ENCODE data around the gene AGO4. TPM values are rescaled to one million over a fixed set of nuclear protein-coding genes. Genes with fewer than 3 reads are reported as not detected.

The AGO4 gene
- total RNA-seq, 4 donors from 2014 or later: 25.0 to 45.5 (median 31.1) TPM

- WGBS, 2 donors (ENCODE audit: low coverage in 1 of 2): 44 to 56% methylated on average over 11 to 16 of the region's 16 CpGs
- Histone ChIP-seq H3K27me3 (no peaks in the 10 kb centered on the region), H3K4me1 (peaks cover 0 to 47% (median 9%) of the 10 kb centered on the region in 3 donors), H3K36me3 (peaks cover 0 to under 1% of the 10 kb centered on the region in 2 donors), H3K4me3 (peak overlapping the region; percentile 7 to 93), H3K9me3 (no peaks in the 10 kb centered on the region), H3K27ac (peak overlapping the region in 3 of 4 donors; percentile 84 to 87 (median 86))
- no peak for TF ChIP-seq CTCF (IDR thresholded peaks at IDR 0.05)
- TF ChIP-seq EP300 (IDR thresholded peaks at IDR 0.05): no peak
- TF ChIP-seq POLR2AphosphoS5 (IDR thresholded peaks at IDR 0.05): no peak
- TF ChIP-seq POLR2A (IDR thresholded peaks at IDR 0.05): no peak
- ATAC-seq: no peak
These were observed 74.7 kb downstream of the AGO4 start for GRCh38 chr1:35882586-35882944.

- 0 to 10% methylated on average over 1 to 7 of the region's 58 CpGs for WGBS, 2 donors (ENCODE audit: low coverage in 1 of 2)
- H3K27me3 ChIP-seq: no peaks in the 10 kb centered on the region
- no peak for TF ChIP-seq EP300 (IDR thresholded peaks at IDR 0.05)
- peak in 3 of 4 experiments; percentile 88 to 94 (median 94) for TF ChIP-seq CTCF (IDR thresholded peaks at IDR 0.05)
- peak; percentile 67 to 83 for TF ChIP-seq POLR2A (IDR thresholded peaks at IDR 0.05)
- TF ChIP-seq POLR2AphosphoS5 (IDR thresholded peaks at IDR 0.05): peak; percentile 31
- peak within 1 kb of the TSS; percentile 63 to 93 for H3K4me3 ChIP-seq
- peak within 1 kb of the TSS; percentile 4 to 87 (median 85) for H3K27ac ChIP-seq
- H3K36me3 ChIP-seq: peaks cover 0 to 5% of the 10 kb centered on the region in 2 donors
- peak; percentile 95 for ATAC-seq
- H3K9me3 ChIP-seq: no peaks in the 10 kb centered on the region
- H3K4me1 ChIP-seq: peaks cover 0 to 47% (median 9%) of the 10 kb centered on the region in 3 donors
These were observed 75.3 kb downstream of the AGO4 start, which contains the start of gene AGO1 for GRCh38 chr1:35882945-35883634. Gene AGO1, plus strand, starts transcription at chr1:35883209. Its CDS starts 213 bp downstream, at chr1:35883422.

GRCh38 chr1:35883635-35884101, 75.9 kb downstream of the AGO4 start:
- TF ChIP-seq CTCF (IDR thresholded peaks at IDR 0.05) (no peak), POLR2A (IDR thresholded peaks at IDR 0.05) (no peak), EP300 (IDR thresholded peaks at IDR 0.05) (no peak), POLR2AphosphoS5 (IDR thresholded peaks at IDR 0.05) (no peak)
- Histone ChIP-seq H3K27ac (peak overlapping the region; percentile 4 to 87 (median 85)), H3K9me3 (no peaks in the 10 kb centered on the region), H3K4me1 (peaks cover 0 to 47% (median 9%) of the 10 kb centered on the region in 3 donors), H3K27me3 (no peaks in the 10 kb centered on the region), H3K36me3 (peaks cover 0 to 11% of the 10 kb centered on the region in 2 donors), H3K4me3 (peak overlapping the region; percentile 63 to 93)
- peak; percentile 38 for ATAC-seq
- WGBS, 2 donors (ENCODE audit: low coverage in 1 of 2): 0% methylated on average over 4 of the region's 29 CpGs; no CpG with 5 or more reads in 1 of the 2 donors

GRCh38 chr1:35884934-35885333, 77.1 kb downstream of the AGO4 start:
- Histone ChIP-seq H3K36me3 (peaks cover 0 to 23% of the 10 kb centered on the region in 2 donors), H3K4me3 (no peak overlapping the region), H3K4me1 (peaks cover 0 to 47% (median 9%) of the 10 kb centered on the region in 3 donors), H3K27me3 (no peaks in the 10 kb centered on the region), H3K27ac (peak overlapping the region in 1 of 4 donors; percentile 87), H3K9me3 (no peaks in the 10 kb centered on the region)
- TF ChIP-seq POLR2A (IDR thresholded peaks at IDR 0.05): no peak
- TF ChIP-seq CTCF (IDR thresholded peaks at IDR 0.05): no peak
- TF ChIP-seq EP300 (IDR thresholded peaks at IDR 0.05): no peak
- TF ChIP-seq POLR2AphosphoS5 (IDR thresholded peaks at IDR 0.05): no peak
- ATAC-seq: no peak
- WGBS, 2 donors (ENCODE audit: low coverage in 1 of 2): 36 to 55% methylated on average over 2 of the region's 2 CpGs

All from gastroesophageal sphincter (tissue), 4 donors.